ENCODE data around the gene MDM2. TPM values are rescaled to one million over a fixed set of nuclear protein-coding genes. Genes with fewer than 3 reads are reported as not detected.
A peak's percentile ranks its signal among the peaks of the same experiment; 100 is the strongest.

MDM2 gene
- polyA plus RNA-seq, 1 of the 3 experiments (the other 2 are of a cell fraction), result 21.5 TPM

GRCh38 chr12:68792952-68793351, 15.0 kb upstream of the MDM2 start:
- 0 out of 2 replicates have a peak overlapping the region, but pooled peaks have one; percentile 43 for H2AFZ ChIP-seq (ENCODE audit: low read depth)
- 47% methylated on average over 2 of the region's 2 CpGs for WGBS (ENCODE audit: low lambda C conversion rate)
- H3K4me3 ChIP-seq (ENCODE audit: low read depth in 2 of 2, low read length in 1 of 2), result no peak overlapping the region
- POLR2A ChIA-PET, result interaction anchor here (0.9 kb wide), 1 partner anchor 15 kb away, joined by 4 read pairs; the partner anchor contains the start of gene MDM2
- CTCF ChIA-PET, result no interaction called here
- no peaks in the 10 kb centered on the region for H3K9me3 ChIP-seq
- peaks cover 10% of the 10 kb centered on the region for H3F3A ChIP-seq (replicated peaks; ENCODE audit: insufficient read depth)
- TF ChIP-seq USF2 (IDR thresholded peaks at IDR 0.05; ENCODE audit: borderline replicate concordance, low read depth, low read length) (no peak), EZH2phosphoT487 (IDR thresholded peaks at IDR 0.05; ENCODE audit: borderline replicate concordance, low read depth) (no peak), FOSL2 (IDR thresholded peaks at IDR 0.05; ENCODE audit: borderline replicate concordance, low read depth) (no peak), TAF1 (IDR thresholded peaks at IDR 0.05; ENCODE audit: borderline replicate concordance, low read depth, low read length) (no peak), NFIC (IDR thresholded peaks at IDR 0.05; ENCODE audit: borderline replicate concordance) (no peak), GATA2 (CRISPR knock-in tag; IDR thresholded peaks at IDR 0.05) (no peak), ELF1 (IDR thresholded peaks at IDR 0.05) (no peak), REST (IDR thresholded peaks at IDR 0.05; ENCODE audit: low read depth, low read length) (no peak), PBX3 (IDR thresholded peaks at IDR 0.05) (no peak), MAX (IDR thresholded peaks at IDR 0.05; ENCODE audit: low read depth) (no peak), MXI1 (IDR thresholded peaks at IDR 0.05; ENCODE audit: low read depth, low read length) (no peak), ZBTB33 (IDR thresholded peaks at IDR 0.05; ENCODE audit: borderline replicate concordance, low read depth) (no peak), SIN3A (IDR thresholded peaks at IDR 0.05; ENCODE audit: borderline replicate concordance, low read depth, low read length) (no peak), EP300 (IDR thresholded peaks at IDR 0.05; ENCODE audit: borderline replicate concordance in 1 of 2, low read depth in 1 of 2, low read length in 1 of 2) (no peak), USF1 (IDR thresholded peaks at IDR 0.05; ENCODE audit: borderline replicate concordance, low read depth) (no peak), TCF12 (IDR thresholded peaks at IDR 0.05) (no peak), RCOR1 (IDR thresholded peaks at IDR 0.05; ENCODE audit: low read length) (no peak), RXRA (IDR thresholded peaks at IDR 0.05; ENCODE audit: borderline replicate concordance, low read depth) (no peak), IRF3 (IDR thresholded peaks at IDR 0.05; ENCODE audit: low read depth, low read length) (no peak), MEF2A (IDR thresholded peaks at IDR 0.05; ENCODE audit: borderline replicate concordance, low read depth) (no peak)
- H3K79me2 ChIP-seq (ENCODE audit: insufficient read depth), result no peaks in the 10 kb centered on the region
- no peaks in the 10 kb centered on the region for H4K20me1 ChIP-seq (ENCODE audit: insufficient read depth)
- no peaks in the 10 kb centered on the region for H3K36me3 ChIP-seq (replicated peaks in 1 of 2; ENCODE audit: control insufficient read depth in 1 of 2, insufficient read depth in 2 of 2, low read length in 1 of 2)
- H3K9me2 ChIP-seq, result no peaks in the 10 kb centered on the region
- peak; percentile 65 for DNase-seq
- H3K4me2 ChIP-seq, result no peak overlapping the region
- H3K9ac ChIP-seq, result no peak overlapping the region
- H3K4me1 ChIP-seq (ENCODE audit: control insufficient read depth in 1 of 2, insufficient read depth in 2 of 2, low read depth in 1 of 2, low read length in 1 of 2), result no peaks in the 10 kb centered on the region
- H3K27ac ChIP-seq (ENCODE audit: low read depth in 2 of 2, low read length in 1 of 2), result no peak overlapping the region
- H3K27me3 ChIP-seq (ENCODE audit: insufficient read depth), result no peaks in the 10 kb centered on the region

All from SK-N-SH (cell line).